Amniotic epithelial cell (primary cell): ENCODE results near the gene YPEL2.

Source experiments
- DNase-seq: peaks from one replicate; pipeline ENCODE4 v3.0.0-alpha.2; 2010; ENCODE audit warnings: low read depth

Gene YPEL2

DNA sequence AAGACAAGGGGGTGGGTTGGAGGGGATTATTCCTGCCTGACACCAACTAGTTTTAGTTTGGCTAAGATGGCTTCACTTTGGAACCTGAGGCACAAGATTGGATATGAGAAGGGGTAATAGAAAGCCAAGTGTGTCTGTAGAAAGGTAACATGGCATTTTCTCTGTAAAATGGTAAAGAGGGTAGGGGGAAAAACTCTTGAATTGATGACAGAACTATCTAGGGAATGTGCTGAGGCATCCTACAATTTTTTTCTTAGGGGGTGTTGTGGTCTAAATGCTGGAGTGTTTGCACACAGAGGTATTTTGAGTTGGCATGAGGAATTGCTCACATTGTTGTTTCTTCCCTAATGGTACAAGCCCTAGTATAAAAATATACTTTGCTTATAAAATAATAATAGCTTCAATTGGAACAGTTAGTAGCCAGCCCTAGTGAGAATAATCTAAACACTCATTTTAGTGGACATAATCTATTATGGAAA, 25.8 kb downstream of the YPEL2 start:
- peak; percentile 52 for DNase-seq

DNA sequence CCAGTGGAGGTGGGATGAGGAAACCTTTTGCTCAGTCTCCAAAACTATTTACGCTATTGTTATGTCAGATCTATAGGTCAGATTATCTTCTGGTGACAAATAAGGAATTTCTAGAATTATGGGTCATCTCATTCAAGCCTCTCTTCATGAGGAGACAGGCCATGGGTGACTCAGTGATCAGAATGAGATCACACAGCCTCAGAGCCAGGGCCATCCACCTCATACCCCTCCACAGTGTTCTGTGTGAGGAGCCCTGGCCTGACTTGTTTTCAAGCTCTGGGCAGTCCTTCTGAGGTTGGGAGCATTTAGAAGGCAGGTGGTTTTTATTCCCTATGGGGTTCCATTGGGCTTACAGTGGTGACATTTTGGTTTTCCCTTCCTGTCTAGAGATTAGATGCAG, 26.5 kb downstream of the YPEL2 start:
- peak; percentile 70 for DNase-seq

DNA sequence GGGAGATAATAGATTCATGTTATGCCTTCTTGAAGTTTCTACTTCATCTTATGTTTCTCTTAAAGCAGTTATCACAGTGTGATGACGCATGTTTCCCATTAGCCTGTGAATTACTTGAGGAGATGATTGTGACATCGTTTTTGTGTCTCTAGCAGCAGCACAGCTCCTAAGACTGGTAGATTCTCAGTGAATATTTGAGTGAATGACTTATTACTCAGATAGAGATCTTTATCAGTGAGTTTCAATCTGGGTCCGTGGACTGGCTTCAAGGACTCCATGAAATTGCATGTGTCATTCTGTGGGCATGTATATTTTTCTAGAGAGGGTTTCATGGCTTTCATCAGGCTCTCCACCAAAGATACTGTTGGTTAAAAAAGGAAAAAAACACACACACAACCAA, 29.9 kb downstream of the YPEL2 start:
- peak; percentile 98 for DNase-seq

DNA sequence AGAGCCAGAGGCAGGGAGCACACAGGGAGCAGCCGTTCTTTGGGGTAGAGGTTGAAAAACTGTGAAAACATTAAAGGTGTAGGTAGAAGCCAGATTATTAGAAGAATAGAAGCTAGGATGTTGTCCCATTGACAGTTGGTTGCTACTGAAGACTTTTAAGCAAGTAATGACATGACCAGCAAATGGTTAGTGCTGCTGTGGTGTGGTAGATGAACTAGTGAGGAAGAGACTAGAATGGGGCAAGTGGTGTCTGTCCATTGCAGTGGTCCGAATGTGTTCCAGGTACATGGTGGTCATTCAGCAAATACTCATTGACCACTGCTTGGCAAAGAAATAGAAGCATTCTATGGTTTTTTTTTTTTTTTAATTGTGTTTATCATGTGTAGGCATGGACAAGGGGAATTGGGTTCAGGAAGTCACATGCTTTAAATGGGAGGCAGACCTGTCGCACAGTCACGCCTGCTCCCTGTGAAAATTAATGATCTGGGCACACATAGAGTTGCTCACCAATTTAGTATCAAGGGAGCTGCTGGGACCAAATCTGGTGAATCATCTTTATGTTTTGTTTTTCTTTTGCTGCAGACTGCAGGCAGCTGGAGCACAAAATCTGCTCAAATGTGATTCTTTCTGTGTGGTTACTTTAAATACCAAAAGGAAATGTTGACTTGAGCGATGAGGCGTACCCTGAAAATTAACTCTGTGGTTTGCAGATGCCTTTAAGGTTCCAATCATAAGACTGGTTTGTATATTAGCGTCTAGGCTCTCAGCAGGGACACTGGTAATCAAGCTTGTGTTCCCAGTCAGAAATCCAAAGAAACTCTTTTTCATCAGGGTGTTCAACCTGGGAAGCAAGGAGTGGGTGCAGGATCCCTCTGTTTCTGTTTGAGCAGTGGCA, 30.7 kb downstream of the YPEL2 start:
- peak; percentile 88 for DNase-seq

DNA sequence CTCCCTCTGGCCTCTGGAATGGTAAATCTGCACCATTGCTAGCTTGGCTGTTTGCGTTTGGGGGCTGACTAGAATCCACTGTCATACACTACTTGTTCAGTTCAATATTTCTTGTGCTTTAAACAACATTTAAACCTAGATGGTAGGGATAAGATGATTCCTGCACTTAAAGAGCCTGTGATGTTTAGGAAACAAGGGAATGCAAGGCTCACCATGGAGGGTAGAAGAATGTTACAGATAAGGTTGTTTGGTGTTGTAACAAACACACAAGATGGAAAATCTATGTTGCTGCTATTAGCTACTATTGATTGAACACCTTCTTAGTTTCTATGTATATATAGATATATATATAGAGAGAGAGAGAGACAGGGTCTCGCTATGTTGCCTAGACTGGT, 31.4 kb downstream of the YPEL2 start:
- peak; percentile 51 for DNase-seq

DNA sequence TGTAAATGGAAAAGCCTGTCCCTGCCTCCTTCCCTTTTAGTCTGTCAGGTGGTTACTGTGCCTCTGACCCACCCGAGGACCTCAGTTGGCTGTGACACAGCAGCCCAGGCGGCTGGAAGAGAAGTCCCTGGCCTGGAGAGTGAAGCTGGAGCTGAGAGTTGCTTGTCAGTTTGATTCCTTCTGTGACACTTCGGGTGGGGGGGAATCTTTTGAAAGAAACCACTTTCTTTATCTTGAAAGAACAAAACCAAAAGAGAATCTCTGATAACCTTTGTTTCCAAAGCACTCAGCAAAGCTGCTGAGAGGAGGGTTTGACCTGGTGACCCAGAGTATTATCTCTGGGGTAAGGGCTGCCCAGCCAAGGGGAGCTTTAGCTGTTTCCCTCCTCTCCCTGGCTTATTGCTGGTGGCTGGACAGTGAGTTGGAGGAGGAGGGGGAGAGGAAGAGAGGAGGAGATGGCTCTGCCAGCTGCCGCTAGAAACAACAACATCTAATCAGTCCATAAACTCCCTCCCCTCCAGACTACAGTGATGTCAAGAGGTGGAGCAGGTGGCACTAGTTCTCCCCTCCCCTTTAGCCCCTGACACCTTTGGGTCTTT, 34.0 kb downstream of the YPEL2 start:
- DNase-seq, result peak; percentile 82

DNA sequence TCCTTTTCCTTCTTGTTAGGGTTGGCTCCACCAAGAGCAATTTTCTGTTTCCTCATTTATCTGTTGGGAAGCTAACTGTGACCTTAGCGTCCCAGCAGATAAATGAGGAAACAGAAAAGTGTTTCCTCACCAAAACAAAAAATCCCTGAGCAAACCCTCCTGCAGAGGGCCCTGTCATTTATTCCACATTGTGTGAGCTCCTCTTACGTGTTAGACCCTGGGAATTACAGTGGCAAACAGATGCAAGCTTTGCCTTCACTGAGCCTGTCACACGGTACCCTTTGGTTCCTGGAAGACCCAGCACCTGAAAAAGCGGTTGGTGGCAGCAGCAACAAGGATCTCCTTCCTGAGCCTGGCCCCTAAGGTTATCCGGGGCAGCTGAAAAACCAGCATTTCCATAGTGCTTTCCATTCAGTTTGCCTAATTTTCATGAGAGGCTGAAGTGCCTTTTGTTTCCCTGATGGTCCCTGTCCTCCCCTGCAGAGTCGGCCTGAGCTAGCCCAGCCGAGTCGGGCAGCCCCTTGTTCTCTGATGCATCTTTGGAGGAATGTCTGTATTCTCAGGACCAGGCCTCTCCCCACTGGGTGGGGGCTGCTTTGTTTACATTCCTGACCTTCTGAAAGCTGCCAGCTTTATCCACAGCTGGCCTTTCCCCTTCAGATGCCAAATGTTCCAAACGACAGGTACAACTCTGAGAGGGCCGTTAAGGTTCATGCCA, 34.7 kb downstream of the YPEL2 start:
- peak; percentile 71 for DNase-seq

DNA sequence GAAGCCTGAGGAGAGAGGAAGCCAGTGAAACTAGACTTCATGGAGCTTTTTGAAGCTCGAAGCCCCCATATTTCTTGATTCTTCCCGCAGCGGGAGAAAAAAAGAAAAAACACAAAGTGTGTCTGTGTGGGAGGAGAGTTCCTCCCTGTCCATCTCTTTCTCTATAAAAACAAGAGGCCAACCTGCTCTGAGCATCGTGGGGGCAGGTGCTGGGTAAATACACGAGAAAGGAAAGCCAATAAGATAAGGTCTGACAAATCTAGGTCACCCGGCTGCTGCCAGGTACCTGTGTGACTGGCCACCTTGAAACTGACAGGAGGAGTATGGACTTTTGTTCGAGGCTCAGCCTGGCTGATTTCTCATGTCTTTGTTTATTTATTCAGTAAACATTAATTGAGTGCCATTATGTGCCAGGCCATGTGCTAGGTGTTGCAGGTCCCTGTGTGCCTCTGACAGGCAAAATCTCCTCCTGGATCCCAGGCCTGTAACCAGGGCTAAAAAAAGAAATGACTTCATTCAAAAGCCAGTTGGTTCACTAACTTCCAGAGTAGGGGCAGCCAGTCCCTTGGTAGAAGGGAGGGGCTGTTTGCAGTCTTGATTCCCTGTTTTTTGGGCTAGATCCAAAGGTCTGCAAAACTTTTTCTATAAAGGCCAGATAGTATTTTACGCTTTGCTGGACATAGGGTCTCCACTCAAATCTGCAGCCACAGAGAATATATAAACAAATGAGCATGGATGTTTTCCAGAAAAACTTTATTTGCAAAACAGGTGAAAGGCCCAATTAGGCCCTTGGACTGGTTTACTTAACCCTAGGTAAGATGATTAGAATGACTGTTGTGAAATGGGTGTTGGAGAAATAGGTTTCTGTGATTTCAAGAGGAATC, 35.6 kb downstream of the YPEL2 start:
- DNase-seq, result peak; percentile 61

DNA sequence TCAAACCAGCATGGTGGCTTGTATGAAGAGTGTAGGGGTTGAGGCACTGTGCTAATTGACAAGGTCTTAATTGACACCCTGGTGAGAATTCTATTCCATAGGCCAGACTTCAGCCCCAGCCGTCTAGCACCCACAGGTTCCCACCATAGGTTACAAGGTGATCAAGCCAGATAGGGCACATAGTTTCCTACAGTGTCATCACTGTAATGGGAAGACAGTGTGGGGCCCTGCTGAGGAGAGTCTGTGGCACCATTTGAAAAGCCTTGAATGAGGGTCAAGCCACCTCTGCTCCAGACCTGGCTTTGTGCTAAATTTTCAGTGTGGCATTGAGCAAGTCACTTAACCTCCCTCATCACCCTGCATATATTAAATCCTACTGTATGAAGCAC, 36.2 kb downstream of the YPEL2 start:
- DNase-seq, result peak; percentile 43

DNA sequence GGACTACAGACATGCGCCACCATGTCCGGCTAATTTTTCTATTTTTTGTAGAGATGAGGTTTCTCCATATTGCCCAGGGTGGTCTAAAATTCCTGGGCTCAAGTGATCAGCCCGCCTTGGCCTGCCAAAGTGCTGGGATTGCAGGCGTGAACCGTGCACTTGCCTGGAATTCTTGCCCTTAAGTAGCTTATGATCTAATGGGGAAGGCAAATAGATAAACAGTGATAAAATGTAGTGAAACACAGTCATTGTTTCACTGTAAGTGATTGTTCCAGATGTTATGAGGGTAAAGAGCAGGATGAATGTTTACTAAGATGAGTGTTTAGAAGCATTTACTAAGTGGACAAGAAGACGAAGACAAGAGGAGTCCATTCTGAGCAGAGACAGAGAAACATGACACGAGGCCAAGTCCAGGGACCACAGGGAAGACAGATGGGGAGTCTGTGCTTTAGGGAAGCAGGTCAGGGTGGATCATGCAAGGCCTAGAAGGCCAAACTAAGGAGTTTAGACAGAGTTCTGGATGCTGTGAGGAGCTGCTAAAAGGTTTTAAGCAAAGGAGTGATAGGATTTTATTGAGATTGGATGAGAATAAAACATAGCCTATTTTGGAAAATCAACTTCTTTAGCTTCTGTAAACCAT, 36.9 kb downstream of the YPEL2 start:
- DNase-seq, result peak; percentile 61

DNA sequence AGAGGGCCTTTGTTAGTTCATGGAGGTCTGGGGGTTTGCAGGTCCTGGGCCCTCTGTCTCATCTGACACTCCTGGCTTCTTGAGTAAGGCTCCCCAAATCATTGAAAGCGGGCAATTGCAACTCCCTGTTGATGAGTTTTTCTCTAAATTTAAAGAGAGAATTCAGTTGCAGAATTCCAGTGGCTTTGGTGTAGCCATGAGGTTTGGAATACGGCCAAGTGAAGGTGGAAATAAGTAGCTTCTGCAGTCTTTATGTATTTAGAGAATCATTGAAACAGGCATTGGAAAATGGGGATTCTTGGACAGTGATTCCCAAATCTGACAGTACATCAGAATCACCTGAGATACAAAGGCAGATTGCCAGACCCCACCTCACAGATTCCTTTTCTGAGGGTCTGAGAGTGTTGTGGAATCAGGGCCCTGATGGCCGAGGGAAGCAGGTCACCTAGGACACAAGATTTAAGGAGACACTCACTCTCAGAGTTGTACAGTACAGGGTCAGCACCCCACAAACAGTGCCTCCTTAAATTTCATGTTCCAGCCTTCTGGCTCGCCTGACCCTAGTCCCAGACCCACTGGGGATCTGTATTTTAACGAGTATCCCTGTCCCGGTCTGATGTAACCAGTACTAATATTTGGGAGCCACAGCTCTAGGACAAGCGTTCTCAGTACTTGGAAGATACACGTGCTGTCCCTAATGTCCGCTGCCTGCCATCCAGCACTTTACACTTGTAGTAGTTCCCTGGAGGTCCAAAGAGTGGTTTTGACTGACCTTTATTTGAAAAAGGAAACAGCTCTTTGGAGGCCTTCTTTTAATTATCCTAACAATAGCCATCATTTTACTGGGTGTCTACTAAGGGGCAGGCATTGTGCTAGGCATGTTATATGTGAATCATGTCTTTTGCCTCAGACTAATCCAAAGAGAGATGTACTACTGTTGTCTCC, 37.8 kb downstream of the YPEL2 start:
- DNase-seq, result peak; percentile 72

DNA sequence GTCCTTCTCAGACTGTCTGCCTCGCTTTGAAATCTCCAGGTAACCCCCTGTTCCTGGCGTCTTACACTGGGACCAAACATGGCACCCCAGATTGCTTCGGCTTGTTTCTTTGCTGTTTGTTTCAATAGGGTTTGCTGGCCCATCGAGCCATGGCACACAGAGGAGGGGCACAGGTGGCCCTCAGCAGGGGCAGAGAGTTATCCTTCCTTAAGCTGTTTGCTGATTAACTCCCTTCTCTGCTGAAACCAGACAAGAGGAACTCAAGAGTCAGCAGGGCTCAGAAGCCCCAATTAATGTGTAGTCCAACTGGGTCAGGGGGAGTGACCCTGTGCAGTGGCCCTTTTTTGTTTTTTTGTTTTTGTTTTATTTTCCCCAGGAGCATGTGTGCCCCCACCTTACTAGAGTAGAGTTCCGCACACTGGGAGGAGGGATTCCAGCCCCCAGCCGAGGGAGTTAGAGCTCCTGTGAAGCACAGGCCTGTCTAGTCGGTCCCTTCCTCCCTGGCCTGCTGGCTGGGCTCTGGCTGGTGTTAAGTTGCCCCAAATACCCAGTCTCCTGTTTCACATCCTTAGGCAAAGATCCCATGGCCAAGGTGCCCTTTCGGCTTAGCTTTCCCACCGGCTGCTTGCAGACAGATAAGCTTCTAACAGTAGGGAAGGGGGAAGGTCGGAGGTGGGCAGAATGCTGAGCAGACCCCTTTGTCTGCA, 39.3 kb downstream of the YPEL2 start:
- no peak for DNase-seq

DNA sequence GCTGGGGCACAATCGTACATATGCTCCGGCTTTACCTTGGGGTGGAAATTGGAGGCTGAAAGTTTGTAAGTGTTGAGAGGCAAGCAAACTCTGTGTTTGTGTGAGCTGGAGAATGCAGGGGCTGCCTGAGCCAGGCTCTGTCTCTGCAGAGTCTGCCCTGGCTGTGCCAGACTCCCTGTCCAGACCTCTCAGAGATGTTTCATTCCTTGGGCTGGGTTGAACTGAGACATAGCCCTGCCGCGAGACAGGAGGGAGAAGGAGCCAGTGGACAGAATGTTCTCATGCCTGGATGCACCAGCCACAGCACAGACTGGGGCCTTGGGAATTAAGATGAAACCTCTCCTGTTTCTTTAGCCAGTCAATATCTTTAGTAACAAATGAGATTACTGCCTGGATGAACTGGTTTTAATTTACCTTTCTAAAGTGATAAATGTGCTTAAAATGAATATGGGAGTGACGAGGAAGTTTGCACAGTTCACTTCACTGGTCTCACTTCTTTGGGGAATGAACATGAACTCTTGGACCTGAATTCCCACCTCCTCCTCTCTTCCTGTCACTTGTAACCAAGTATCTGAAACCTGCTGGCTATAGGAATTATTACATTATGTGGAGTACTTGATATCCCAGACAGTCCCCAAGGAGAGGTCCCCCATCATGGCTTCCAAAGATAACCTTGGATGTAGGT, 40.1 kb downstream of the YPEL2 start:
- DNase-seq, result peak; percentile 94

DNA sequence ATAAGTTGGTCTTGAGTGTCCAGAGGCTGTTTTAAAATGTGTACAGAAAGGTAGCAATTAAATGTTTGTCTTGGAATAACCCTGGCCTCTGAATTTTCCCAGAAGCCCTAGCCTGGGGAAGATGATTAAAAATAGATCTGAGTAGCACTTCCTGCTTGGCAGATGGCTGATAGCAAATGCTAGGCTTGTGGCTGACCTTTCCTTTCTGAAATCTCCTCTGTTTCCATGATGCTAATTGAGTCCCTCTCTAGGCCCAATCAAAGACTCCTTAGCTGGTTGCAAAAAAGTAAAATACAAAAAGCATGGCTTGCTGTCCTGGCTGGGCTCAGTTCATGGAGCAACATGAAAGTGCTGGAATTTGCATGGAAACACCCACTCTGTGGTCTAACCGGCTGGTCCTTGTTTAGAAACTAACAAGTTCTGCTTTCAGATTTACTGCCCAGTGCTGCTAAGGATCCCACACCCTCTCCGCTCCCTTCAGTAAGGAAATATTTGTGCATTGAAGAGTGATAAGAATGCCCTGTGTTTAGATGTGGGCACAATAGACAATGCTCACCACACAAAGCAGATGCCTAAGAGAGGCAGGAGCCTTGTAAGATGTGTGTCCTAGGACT, 40.8 kb downstream of the YPEL2 start:
- DNase-seq, result peak; percentile 96

DNA sequence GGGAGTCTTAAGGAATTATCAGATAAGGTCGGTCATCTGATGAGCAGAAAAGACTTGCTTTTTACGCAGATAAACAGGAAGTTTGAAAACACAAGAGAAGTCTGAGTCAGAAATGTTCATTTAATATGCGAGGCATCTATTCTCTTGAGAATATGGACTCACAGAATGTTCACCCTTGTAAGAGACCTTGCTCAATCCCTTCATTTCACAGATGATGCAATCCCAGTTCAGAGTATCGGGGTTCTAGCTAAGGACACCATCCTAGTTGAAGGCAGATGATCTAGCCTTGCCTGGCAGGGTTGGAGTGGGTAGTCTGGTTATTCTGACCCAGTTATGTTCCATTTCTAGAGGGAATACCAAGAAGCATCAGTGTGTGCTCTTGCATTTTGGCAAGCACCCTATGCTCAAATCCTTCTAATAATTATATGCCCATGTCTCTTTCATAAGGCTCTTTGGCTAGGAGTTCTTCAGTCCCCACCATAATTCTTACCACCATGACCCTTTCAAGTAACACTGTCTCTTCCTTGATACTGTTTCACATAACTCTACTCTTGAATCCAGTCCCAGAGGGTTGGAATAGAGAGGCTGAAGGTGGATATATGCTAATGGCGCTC, 42.5 kb downstream of the YPEL2 start:
- peak; percentile 100 for DNase-seq

DNA sequence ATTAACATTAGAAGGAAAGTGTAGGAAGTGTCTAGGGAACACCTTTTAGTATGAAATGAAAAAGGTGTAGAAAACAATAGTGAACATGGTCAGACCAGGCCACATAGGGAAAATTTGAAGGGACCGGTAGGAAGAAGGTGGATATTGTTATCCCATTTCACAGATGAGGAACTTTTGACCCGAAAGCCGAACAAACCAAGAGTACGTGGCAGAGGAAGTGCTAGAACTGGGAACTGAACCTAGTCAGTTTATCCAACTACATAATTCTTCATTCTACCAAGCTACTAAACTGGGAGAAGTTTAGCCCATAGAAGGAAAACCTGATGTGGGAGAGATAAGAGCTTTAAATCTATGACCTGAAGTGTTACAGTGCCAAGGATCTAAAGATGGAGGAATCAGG, 43.2 kb downstream of the YPEL2 start:
- no peak for DNase-seq

DNA sequence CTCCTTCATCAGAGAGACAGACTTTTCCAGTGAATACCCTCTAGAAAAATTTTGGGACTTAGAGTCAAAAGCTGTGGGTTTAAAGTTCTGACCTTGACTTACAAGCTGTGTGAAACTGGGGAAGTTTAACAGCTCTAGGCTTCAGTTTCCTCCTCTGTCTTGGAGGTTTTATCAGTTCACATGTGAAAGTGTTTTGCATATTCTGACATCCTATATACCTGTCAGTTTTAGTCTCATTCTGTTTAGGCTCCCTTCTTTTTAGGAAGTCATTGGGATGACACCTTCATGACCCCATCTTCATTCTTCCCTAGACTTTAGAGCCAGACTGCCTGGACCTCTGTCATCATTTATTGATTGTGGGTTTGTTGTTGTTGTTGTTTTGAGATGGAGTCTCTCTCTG, 44.4 kb downstream of the YPEL2 start:
- peak; percentile 37 for DNase-seq

DNA sequence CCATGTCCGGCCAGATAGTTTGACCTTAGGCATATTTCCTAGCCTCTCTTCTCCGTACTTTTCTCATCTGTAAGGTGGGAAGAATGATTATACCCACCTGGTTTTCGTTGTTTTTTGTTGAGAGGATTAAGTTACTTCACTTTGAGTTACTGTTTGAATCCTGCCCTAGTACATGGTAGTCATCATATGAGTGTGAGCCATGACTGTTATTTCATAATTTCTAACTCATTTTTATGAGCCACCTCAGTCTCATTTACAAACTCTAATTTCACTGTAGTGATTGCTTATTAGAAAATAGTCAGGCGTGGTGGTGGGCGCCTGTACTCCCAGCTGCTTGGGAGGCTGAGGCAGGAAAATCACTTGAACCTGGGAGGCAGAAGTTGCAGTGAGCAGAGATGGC, 45.1 kb downstream of the YPEL2 start:
- peak; percentile 74 for DNase-seq
